ENCODE data around the gene PIK3IP1. TPM values are rescaled to one million over a fixed set of nuclear protein-coding genes. Genes with fewer than 3 reads are reported as not detected.

The PIK3IP1 gene
- total and polyA plus RNA-seq, 2 experiments from 2014 or later: 10.0 to 16.1 TPM

DNA sequence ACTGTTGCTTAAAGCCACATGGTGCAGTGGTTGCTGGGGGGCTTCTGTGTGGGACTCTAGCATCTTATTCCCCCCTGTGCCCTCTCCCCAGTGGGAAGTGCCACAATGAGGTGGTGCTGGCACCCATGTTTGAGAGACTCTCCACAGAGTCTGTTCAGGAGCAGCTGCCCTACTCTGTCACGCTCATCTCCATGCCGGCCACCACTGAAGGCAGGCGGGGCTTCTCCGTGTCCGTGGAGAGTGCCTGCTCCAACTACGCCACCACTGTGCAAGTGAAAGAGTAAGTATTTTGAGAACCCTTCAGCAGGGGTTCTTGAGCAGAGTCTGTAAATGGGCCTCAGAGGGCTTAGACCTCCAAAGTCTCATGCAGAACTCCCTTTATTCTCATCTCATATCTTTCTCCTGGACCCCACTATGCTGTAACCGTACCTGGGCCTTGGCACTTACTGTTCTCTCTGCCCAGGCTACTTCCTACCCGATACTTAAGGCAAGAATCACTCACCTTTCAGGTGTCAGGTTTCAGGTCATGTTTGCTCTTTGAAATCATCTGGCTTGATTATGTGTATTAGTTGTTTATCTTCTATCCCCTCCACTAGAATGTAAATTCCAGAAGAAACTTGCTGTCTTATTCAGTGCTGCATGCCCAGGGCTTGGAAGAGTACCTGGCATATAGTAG is 32.4 kb downstream of the PIK3IP1 start:
- Histone ChIP-seq H3K79me2 (ENCODE audit: insufficient read depth) (no peaks in the 10 kb centered on the region), H3K27me3 (replicated peaks; ENCODE audit: insufficient read depth) (no peaks in the 10 kb centered on the region), H3K36me3 (ENCODE audit: low read depth) (peaks cover 6% of the 10 kb centered on the region; the same call in 1 of the 2 replicates), H3K9me3 (ENCODE audit: low read depth) (no peaks in the 10 kb centered on the region), H3F3A (ENCODE audit: insufficient read depth) (no peaks in the 10 kb centered on the region), H3K4me1 (ENCODE audit: insufficient read depth) (no peaks in the 10 kb centered on the region), H3K9me2 (ENCODE audit: insufficient read depth) (no peaks in the 10 kb centered on the region), H3K27ac (no peak overlapping the region), H3K4me2 (ENCODE audit: unreplicated experiment) (no peak overlapping the region), H3K4me3 (no peak overlapping the region), H4K20me1 (ENCODE audit: insufficient read depth) (no peaks in the 10 kb centered on the region), H2AFZ (no peak overlapping the region), H3K9ac (no peak overlapping the region)
- 95% methylated on average over 8 of the region's 8 CpGs for WGBS, 2 experiments (ENCODE audit: low coverage in 1 of 2, low lambda C conversion rate in 2 of 2, missing lambda C conversion rate in 2 of 2)
- in situ Hi-C loops (cut with MboI): no loop called here
- TF ChIP-seq EZH2phosphoT487 (IDR thresholded peaks at IDR 0.05; ENCODE audit: insufficient read depth, low read depth) (no peak), EZH2 (IDR thresholded peaks at IDR 0.05; ENCODE audit: insufficient read depth, poor library complexity, severe bottlenecking) (no peak)
- no peak for DNase-seq

DNA sequence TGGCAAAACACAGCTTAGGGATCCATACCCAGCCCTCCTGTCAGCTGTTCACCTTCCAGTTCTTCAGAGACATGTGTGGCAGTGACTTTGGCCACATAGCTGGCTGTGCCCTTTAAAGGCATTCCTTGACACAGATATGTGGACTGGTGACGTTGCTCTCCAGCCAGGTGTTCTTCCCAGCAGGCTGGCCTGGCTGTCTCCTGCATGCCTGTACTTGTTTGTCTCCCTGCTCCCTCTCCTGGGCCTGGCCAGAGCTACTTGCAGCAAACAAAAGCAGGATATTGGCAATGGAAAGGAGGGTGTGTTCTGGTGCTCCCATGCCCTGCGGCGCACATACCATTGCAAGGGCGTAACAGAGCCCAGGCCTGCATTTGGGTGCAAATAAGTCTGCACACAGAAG is 38.3 kb downstream of the PIK3IP1 start:
- Histone ChIP-seq H3K27ac (no peak overlapping the region), H4K20me1 (ENCODE audit: insufficient read depth) (no peaks in the 10 kb centered on the region), H3K36me3 (ENCODE audit: low read depth) (no peaks in the 10 kb centered on the region; the same call in 1 of the 2 replicates), H3K9ac (no peak overlapping the region), H3K9me3 (ENCODE audit: low read depth) (no peaks in the 10 kb centered on the region), H2AFZ (no peak overlapping the region), H3K9me2 (ENCODE audit: insufficient read depth) (no peaks in the 10 kb centered on the region), H3F3A (ENCODE audit: insufficient read depth) (no peaks in the 10 kb centered on the region), H3K79me2 (ENCODE audit: insufficient read depth) (peaks cover 50% of the 10 kb centered on the region), H3K27me3 (replicated peaks; ENCODE audit: insufficient read depth) (no peaks in the 10 kb centered on the region), H3K4me1 (ENCODE audit: insufficient read depth) (peaks cover 11% of the 10 kb centered on the region), H3K4me2 (ENCODE audit: unreplicated experiment) (no peak overlapping the region), H3K4me3 (no peak overlapping the region)
- WGBS, 2 experiments (ENCODE audit: low coverage in 1 of 2, low lambda C conversion rate in 2 of 2, missing lambda C conversion rate in 2 of 2): 99% methylated on average over 4 of the region's 4 CpGs
- no peak for DNase-seq
- TF ChIP-seq EZH2 (IDR thresholded peaks at IDR 0.05; ENCODE audit: insufficient read depth, poor library complexity, severe bottlenecking): no peak
- no peak for TF ChIP-seq EZH2phosphoT487 (IDR thresholded peaks at IDR 0.05; ENCODE audit: insufficient read depth, low read depth)
- in situ Hi-C loops (cut with MboI): no loop called here

DNA sequence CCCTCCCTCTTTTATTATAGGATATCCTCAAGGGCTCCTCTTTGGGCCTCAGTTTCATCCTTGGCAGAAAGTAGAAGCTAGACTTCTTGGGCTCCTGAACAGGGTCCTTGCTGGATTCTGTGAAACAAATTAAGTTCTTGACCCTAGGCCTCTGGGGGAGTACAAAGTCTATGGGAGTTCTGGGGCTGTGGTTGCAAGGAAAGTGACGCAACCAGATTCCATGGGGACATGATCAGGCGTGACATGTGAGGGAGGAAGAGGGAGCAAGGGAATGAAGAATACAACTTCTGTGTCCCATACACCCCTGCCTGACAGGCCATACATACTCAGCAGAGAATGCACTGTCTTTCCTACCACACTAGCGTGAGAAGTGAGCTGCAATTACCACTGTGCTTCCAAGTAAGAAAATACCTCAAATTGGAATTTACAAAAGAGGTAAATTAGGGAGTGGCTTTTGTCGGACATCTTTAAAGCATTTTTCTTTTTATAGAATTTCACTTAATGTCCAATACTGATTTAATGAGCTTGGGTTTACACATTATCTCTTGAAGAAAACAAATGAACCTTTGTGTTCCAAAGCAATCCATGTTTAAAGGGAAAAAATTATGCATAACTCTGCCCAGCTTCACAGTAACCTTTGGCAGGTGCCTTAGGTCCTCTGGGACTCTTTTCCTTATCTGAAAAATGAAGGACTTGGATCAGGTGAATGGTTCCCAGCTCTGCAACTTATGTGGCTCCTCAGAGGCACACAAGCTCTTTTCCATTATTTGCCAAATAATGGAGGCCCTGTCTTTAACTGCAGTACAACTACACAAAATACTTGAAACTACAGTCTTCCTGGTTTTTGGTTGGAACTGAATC is 41.3 kb downstream of the PIK3IP1 start:
- H3K79me2 ChIP-seq (ENCODE audit: insufficient read depth): peaks cover 58% of the 10 kb centered on the region
- H2AFZ ChIP-seq: no peak overlapping the region
- no peak overlapping the region for H3K4me3 ChIP-seq
- DNase-seq: peak; percentile 34
- no peaks in the 10 kb centered on the region for H3K27me3 ChIP-seq (replicated peaks; ENCODE audit: insufficient read depth)
- no peaks in the 10 kb centered on the region for H4K20me1 ChIP-seq (ENCODE audit: insufficient read depth)
- H3K9me2 ChIP-seq (ENCODE audit: insufficient read depth): no peaks in the 10 kb centered on the region
- H3K36me3 ChIP-seq (ENCODE audit: low read depth): no peaks in the 10 kb centered on the region
- TF ChIP-seq EZH2 (IDR thresholded peaks at IDR 0.05; ENCODE audit: insufficient read depth, poor library complexity, severe bottlenecking) (no peak), EZH2phosphoT487 (IDR thresholded peaks at IDR 0.05; ENCODE audit: insufficient read depth, low read depth) (no peak)
- H3K4me2 ChIP-seq (ENCODE audit: unreplicated experiment): no peak overlapping the region
- peaks cover 11% of the 10 kb centered on the region for H3K4me1 ChIP-seq (ENCODE audit: insufficient read depth)
- no peaks in the 10 kb centered on the region for H3F3A ChIP-seq (ENCODE audit: insufficient read depth)
- H3K9ac ChIP-seq: no peak overlapping the region
- in situ Hi-C loops (cut with MboI): no loop called here
- no peaks in the 10 kb centered on the region for H3K9me3 ChIP-seq (ENCODE audit: low read depth)
- 93 to 94% methylated on average over 4 of the region's 4 CpGs for WGBS, 2 experiments (ENCODE audit: low coverage in 1 of 2, low lambda C conversion rate in 2 of 2, missing lambda C conversion rate in 2 of 2)
- no peak overlapping the region for H3K27ac ChIP-seq

DNA sequence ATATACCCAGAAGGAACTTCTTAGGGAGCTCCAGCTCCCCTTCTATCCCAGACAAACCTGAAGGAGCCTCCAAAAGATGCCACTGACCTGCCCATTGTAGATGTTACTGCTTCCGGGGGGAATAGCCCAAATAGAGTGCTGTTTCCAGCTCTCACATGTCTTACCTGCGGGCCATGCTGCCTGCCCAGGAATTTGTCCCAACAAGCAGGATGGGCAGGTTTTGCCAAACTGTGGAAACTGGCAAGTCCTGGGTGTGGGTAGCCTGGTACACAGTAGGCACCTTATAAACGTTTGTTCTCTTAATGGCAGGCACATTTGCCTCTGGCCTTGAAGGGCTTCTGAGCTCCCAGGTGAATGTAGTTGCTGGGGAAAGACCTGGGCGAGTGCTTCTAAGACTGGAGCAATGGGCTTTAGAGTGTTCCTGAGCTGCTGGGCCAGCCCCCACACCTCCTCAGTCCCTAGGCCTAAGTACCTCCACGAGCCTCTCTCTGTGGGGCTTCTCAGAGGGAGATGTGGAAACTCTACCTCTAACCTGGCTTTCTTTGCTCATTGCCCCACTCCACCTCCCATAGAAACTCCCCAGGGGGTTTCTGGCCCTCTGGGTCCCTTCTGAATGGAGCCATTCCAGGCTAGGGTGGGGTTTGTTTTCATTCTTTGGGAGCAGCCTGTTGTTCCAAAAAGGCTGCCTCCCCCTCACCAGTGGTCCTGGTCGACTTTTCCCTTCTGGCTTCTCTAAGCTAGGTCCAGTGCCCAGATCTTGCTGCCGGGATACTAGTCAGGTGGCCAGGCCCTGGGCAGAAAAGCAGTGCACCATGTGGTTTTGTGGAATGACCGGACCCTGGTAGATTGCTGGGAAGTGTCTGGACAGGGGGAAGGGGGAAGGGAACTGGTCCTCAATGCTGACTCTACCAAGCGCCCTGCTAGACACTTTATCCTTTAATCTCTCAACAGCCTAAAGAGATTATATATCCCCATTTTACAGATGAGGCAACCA is 43.0 kb downstream of the PIK3IP1 start:
- in situ Hi-C loops (cut with MboI): no loop called here
- no peaks in the 10 kb centered on the region for H4K20me1 ChIP-seq (ENCODE audit: insufficient read depth)
- 55 to 62% methylated on average over 9 of the region's 9 CpGs for WGBS, 2 experiments (ENCODE audit: low coverage in 1 of 2, low lambda C conversion rate in 2 of 2, missing lambda C conversion rate in 2 of 2)
- peaks cover 12% of the 10 kb centered on the region for H3F3A ChIP-seq (ENCODE audit: insufficient read depth)
- H3K4me3 ChIP-seq: peak overlapping the region; percentile 82
- H3K4me1 ChIP-seq (ENCODE audit: insufficient read depth): peaks cover 21% of the 10 kb centered on the region
- TF ChIP-seq EZH2 (IDR thresholded peaks at IDR 0.05; ENCODE audit: insufficient read depth, poor library complexity, severe bottlenecking) (no peak), EZH2phosphoT487 (IDR thresholded peaks at IDR 0.05; ENCODE audit: insufficient read depth, low read depth) (no peak)
- no peaks in the 10 kb centered on the region for H3K9me3 ChIP-seq (ENCODE audit: low read depth)
- peaks cover 55% of the 10 kb centered on the region for H3K79me2 ChIP-seq (ENCODE audit: insufficient read depth)
- H3K4me2 ChIP-seq (ENCODE audit: unreplicated experiment): peak overlapping the region; percentile 70
- no peaks in the 10 kb centered on the region for H3K36me3 ChIP-seq (ENCODE audit: low read depth)
- H2AFZ ChIP-seq: no peak overlapping the region
- peak overlapping the region; percentile 32; the same call in 1 of the 2 replicates for H3K27ac ChIP-seq
- H3K9ac ChIP-seq: peak overlapping the region; percentile 82
- no peak for DNase-seq
- H3K27me3 ChIP-seq (replicated peaks; ENCODE audit: insufficient read depth): no peaks in the 10 kb centered on the region
- H3K9me2 ChIP-seq (ENCODE audit: insufficient read depth): no peaks in the 10 kb centered on the region

All from GM23248 (cell line).